Kidney epithelial cell (primary cell): ENCODE results near the gene GRIN3B. TPM values are rescaled to one million over a fixed set of nuclear protein-coding genes. Genes with fewer than 3 reads are reported as not detected.

Source experiments
- DNase-seq: peaks from one replicate; pipeline ENCODE4 v3.0.0-alpha.2; 2010; ENCODE audit warnings: low read depth
- H3K27me3 ChIP-seq: 2 replicates; pipeline ENCODE4 v1.6.0; 2011; ENCODE audit warnings: low read length; ENCODE audit not compliant: control insufficient read depth, insufficient read depth
- H3K36me3 ChIP-seq: 2 replicates; pipeline ENCODE4 v1.5.1; 2011; ENCODE audit warnings: low read length; ENCODE audit not compliant: control insufficient read depth, insufficient read depth
- H3K4me3 ChIP-seq: 2 replicates; pipeline ENCODE4 v1.5.1; 2011; ENCODE audit warnings: low read depth, mild to moderate bottlenecking, control low read depth, low read length
- total RNA-seq: library from RNA; depleted of rRNA; stranded (reverse); fragments of >200 nt; gene quantifications from 2 replicates; pipeline ENCODE4 v1.2.3, GENCODE V29; 2015
- TF ChIP-seq, protein P1 (sequence below): IDR thresholded peaks from 2 replicates; pipeline ENCODE4 v1.5.1; 2011; ENCODE audit warnings: mild to moderate bottlenecking, moderate library complexity, low read length, control low read depth, inconsistent platforms; ENCODE audit not compliant: insufficient read depth, poor library complexity, severe bottlenecking

Gene GRIN3B
- total RNA-seq, 1 donor from 2014 or later = 0.08 TPM

DNA sequence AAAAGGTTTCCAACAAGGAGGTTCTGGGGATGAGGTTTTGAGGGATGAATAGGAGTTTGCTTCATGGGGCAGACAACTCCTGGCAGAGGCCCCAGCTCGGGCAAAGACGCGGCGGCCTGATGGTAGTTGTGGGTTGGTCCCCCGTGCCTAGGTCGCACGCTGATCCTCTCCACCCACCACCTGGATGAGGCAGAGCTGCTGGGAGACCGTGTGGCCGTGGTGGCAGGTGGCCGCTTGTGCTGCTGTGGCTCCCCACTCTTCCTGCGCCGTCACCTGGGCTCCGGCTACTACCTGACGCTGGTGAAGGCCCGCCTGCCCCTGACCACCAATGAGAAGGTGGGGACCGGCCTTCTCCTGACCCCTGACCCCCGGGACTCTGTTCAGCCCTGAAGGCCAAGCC, 51.6 kb downstream of the GRIN3B start:
- no peak for DNase-seq
- Histone ChIP-seq H3K27me3 (no peaks in the 10 kb centered on the region), H3K36me3 (peaks cover 1% of the 10 kb centered on the region), H3K4me3 (no peak overlapping the region)
- TF ChIP-seq, protein P1, sequence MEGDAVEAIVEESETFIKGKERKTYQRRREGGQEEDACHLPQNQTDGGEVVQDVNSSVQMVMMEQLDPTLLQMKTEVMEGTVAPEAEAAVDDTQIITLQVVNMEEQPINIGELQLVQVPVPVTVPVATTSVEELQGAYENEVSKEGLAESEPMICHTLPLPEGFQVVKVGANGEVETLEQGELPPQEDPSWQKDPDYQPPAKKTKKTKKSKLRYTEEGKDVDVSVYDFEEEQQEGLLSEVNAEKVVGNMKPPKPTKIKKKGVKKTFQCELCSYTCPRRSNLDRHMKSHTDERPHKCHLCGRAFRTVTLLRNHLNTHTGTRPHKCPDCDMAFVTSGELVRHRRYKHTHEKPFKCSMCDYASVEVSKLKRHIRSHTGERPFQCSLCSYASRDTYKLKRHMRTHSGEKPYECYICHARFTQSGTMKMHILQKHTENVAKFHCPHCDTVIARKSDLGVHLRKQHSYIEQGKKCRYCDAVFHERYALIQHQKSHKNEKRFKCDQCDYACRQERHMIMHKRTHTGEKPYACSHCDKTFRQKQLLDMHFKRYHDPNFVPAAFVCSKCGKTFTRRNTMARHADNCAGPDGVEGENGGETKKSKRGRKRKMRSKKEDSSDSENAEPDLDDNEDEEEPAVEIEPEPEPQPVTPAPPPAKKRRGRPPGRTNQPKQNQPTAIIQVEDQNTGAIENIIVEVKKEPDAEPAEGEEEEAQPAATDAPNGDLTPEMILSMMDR = no peak

DNA sequence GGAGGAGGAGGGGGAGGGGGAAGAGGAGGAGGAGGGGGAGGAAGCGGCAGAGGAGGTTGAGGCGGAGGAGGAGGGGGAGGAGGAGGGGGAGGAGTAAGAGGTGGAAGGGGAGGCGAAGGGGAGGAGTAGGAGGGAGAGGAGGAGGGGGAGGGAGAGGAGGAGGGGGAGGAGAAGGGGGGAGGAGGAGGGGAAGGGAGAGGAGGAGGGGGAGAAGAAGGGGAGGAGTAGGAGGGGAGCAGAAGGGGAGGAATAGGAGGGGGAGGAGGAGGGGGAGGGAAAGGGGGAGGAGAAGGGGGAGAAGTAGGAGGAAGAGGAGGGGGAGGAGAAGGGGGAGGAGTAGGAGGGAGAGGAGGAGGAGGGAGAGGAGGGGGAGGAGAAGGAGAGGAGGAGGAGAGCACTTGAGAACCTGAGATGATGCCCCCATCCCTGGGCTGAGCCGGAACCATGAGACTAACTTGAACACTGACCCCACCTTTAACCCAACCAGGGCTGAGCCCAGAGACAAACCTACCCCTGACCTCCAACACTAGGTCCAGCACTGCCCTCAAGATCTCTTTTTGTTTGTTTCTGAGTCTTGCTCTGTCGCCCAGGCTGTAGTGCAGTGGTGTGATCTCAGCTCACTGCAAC, 52.2 kb downstream of the GRIN3B start:
- H3K27me3 ChIP-seq = no peaks in the 10 kb centered on the region

DNA sequence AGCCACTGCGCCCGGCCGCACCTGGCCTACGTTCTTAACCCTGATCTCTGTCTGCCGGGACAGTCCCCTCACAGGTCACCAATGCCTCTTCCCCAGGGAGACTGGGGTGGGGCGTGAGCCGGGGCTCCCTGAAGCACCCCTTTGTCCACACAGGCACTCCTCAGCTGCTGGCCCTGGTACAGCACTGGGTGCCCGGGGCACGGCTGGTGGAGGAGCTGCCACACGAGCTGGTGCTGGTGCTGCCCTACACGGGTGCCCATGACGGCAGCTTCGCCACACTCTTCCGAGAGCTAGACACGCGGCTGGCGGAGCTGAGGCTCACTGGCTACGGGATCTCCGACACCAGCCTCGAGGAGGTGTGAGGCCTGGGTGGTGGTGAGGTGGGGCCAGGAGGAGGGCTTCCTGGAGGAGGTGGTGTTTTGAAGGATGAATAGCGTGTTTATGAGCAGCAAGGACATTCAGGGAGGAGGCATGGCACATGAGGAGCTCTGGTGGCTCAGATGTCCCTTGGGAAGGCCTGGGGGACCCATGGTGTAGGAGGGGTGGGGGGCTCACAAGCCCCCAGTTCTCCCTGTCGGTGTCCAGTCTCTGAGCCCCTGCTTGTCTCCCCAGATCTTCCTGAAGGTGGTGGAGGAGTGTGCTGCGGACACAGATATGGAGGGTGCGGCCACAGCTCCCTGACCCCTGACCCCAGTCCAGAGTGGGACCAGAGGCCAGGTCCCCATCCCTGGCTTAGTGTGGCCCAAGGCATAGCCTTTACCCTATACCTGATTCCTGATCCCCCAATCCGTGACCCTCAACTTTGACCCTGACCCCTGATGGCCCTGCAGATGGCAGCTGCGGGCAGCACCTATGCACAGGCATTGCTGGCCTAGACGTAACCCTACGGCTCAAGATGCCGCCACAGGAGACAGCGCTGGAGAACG, 53.2 kb downstream of the GRIN3B start:
- TF ChIP-seq, protein P1 = no peak
- no peak for DNase-seq
- H3K27me3 ChIP-seq = no peaks in the 10 kb centered on the region

More for the DNA sequence above, 52.2 kb downstream of the GRIN3B start:
- DNase-seq = no peak
- TF ChIP-seq, protein P1 = no peak
- peaks cover 1% of the 10 kb centered on the region for H3K36me3 ChIP-seq
- H3K4me3 ChIP-seq = no peak overlapping the region

DNA sequence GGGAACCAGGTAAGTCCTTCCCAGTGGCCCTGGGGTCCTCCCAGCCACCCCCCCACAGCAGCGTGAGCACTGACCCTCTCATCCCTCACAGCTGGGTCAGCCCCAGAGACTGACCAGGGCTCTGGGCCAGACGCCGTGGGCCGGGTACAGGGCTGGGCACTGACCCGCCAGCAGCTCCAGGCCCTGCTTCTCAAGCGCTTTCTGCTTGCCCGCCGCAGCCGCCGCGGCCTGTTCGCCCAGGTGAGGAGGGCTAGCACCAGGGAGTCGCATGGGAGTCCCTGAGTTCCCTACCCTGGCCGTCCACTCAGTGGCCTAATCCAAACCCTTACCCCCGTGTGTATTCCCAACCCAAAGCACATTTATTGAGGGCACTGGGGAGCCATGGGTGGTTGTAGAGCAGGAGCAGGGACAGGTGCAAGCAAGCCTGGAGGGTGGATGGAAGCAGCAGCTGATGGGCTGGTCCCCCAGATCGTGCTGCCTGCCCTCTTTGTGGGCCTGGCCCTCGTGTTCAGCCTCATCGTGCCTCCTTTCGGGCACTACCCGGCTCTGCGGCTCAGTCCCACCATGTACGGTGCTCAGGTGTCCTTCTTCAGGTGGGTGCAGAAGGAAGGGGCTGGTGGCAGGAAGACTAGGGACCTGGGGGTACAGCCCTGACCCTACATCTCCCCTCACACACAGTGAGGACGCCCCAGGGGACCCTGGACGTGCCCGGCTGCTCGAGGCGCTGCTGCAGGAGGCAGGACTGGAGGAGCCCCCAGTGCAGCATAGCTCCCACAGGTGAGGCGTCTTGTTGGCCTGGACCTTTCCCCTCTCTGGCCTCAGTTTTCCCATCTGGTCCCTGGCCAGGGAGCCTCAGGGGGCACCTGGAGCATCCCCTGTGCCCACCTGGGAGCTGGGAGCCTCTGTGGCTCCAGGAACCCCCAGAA, 54.1 kb downstream of the GRIN3B start:
- no peak for DNase-seq
- TF ChIP-seq, protein P1 = no peak
- Histone ChIP-seq H3K27me3 (no peaks in the 10 kb centered on the region), H3K4me3 (no peak overlapping the region), H3K36me3 (peaks cover 3% of the 10 kb centered on the region)

More for the DNA sequence above, 53.2 kb downstream of the GRIN3B start:
- Histone ChIP-seq H3K4me3 (no peak overlapping the region), H3K36me3 (peaks cover 1% of the 10 kb centered on the region)

DNA sequence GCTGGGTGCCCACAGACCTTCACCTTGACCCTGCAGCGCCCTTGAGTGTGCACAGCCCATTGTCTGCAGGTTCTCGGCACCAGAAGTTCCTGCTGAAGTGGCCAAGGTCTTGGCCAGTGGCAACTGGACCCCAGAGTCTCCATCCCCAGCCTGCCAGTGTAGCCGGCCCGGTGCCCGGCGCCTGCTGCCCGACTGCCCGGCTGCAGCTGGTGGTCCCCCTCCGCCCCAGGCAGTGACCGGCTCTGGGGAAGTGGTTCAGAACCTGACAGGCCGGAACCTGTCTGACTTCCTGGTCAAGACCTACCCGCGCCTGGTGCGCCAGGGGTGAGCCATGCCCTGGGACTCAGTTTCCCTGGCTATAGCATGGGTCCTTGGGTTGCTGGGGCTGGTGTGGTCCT, 54.8 kb downstream of the GRIN3B start:
- no peak for DNase-seq
- Histone ChIP-seq H3K27me3 (no peaks in the 10 kb centered on the region), H3K36me3 (peaks cover 3% of the 10 kb centered on the region), H3K4me3 (no peak overlapping the region)
- TF ChIP-seq, protein P1 = no peak
